ENCODE measurements around the gene OSGIN1.
A peak's percentile ranks its signal among the peaks of the same experiment; 100 is the strongest.
"Not testable (repeated sequence)": the region's sequence is repeated elsewhere in the genome, so short reads cannot be mapped to it uniquely, and the experiment has no call there.

OSGIN1 gene

DNA sequence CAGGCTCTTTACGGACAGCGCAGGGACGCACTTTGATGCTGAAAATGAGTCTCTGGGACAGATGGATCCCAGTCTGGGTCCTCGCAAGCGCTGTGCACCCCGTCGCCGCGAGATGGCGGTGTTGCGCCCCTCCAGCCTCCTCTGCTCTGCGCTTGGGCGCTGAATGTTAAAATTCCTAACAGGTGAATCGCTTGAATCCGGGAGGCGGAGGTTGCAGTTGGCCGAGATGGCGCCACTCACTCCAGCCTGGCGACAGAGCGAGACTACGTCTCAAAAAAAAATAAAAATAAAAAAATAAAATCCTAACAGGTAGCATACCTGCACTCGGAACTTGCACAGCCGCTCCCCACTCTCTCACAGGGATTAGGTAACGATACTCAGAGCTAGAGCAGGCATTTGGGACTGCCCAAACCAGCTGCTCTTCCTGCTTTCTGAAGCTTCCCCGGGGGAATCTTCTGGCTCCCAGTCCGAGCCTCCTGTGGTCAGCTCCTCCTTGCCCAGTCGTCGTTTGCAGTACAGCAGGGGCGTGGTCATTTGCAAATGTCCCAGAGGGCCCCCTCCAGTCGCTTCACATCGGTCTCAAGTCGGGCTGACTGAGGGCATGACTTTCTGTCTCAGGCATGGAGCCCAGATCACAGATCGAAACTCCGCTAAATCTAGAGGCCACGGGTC is 26.2 kb upstream of the OSGIN1 start:
- DNase-seq: peak; percentile 67

DNA sequence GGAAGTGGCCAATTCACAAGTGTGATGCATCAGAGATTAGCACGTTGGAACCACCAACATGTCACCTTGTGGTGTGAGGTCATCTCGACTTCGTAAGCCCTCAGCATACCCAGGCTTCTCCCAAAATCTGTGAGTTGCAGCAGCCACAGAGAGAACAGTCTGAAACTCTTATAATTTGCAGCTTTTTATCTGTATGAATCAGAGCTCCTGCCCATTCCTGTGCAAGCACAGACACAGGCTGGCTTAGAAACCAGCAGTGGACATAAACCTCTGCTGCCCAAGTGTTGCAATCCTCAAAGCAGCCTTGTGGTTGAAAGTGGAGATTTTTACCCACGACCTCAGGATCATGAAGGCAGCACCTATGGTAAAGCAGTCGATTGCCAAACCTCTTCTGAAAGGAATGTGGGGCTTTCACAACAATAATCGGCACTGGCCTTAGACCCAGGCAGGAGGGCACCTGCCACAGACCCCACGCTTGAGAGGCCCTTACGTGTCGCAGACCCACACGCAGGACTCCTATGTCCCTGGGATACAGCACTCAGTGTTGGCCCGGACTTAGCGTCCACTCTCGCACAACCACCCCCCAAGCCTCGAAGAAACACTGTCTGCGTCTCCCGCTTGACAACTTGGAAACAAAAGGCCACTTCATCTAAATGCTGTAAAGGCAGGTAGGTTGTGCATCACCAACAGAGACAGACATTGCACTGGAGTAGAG is 24.5 kb upstream of the OSGIN1 start:
- no peak for DNase-seq

DNA sequence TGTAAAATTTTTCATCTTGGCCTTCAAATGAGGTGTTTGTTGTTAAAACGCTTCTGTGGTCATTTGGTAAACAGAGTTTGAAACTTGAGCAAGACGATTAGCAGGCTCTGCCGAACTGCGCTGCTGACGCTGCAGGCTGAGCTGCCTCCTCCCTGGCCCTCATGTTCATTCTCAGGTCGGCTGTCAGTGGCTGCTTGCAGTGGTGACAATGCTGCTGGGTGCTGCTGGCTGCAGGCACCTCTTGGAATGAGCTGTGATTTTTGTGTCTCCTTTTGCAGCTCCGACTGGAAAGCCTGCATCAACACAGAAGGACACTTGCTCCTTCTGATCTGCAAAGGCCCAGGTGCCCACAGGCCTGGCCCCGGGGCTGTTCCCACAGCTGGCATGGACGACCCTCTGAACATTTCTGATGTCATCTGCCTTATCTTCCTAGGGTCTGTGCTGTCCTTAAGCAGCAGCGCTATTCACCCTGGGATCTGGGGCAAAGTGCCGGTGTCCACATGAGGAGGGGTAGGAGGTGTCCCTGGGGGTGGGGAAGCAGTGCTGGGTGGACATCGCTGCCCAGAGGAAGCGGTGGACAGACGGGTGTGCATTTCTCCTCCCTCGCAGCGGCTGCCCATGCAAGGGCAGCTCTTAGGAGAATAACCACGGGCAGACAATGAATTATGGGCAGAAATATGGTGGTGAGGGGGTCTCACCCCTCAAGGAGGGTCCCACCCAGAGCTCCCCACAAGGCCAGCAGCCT is 23.1 kb upstream of the OSGIN1 start:
- no peak for DNase-seq

DNA sequence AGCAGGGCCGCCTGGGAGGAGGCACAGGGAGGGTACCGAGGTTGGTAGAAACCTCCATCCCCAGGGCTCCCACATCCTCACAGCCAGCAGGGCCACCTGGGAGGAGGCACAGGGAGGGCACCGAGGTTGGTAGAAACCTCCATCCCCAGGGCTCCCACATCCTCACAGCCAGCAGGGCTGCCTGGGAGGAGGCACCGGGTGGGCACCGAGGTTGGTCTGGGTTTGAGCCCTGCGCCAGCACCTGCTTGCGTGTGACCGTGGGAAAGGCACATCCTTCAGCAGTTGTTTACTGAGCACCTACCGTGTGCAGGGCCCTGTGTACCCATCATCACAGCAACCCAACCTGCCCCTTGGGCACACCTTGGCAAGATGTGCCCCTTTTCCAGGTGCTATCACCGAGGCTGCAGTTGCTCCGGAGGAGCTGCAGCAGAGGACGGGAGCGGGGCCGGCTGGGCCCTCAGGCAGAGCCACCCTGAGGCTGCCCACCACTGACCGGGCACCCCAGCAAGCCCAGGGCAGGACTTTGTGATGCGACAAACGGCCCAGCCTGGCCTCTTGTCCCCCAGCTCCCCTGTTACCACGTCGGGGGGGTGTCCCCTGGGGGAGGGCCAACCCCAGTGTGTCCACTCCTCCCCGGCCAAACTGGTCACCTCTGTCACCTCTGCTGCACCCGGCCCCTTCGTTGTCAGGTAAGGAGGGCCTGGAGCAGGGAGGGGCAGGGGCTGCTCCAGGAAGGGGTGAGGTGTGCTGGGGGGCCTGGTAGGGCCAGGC is 22.1 kb upstream of the OSGIN1 start:
- no peak for DNase-seq

DNA sequence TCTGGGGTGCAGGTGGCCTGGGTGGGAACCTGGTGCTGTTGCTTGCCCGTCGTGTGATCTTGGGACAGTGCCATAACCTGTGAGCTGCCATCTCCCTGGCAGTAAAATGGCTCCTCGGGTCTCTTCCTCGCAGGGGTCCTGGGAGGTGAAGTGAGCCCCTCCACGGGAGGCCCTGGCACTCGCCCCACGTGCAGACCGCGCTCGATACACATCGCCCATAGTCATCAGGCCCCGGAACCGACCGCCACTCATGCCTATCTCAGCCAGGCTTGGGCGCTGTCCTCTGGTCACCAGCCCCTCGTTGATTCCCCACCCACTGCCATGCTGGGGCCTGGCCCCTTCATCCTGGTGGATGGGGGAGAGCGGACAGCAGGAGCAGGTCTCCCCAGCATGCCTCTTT is 21.5 kb upstream of the OSGIN1 start:
- no peak for DNase-seq

DNA sequence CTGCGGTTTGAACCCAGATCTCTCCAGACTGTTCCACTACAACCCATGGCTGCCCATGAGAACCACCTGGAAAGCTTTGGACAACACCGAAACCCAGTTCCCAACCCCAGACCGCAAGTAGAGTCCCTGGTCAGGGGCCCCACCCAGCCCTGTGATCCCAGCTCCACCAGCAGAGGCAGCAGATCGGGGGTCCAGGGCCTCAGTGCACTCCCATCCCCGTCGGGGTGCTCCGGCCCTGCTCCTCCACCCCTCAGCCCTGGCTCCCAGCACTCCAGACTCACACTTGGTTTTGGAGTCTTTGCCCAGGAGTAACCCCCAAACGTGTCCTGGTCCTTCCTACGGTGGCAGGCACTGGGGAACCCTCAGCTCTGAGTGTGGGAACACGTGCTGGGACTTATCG is 20.7 kb upstream of the OSGIN1 start:
- no peak for DNase-seq

DNA sequence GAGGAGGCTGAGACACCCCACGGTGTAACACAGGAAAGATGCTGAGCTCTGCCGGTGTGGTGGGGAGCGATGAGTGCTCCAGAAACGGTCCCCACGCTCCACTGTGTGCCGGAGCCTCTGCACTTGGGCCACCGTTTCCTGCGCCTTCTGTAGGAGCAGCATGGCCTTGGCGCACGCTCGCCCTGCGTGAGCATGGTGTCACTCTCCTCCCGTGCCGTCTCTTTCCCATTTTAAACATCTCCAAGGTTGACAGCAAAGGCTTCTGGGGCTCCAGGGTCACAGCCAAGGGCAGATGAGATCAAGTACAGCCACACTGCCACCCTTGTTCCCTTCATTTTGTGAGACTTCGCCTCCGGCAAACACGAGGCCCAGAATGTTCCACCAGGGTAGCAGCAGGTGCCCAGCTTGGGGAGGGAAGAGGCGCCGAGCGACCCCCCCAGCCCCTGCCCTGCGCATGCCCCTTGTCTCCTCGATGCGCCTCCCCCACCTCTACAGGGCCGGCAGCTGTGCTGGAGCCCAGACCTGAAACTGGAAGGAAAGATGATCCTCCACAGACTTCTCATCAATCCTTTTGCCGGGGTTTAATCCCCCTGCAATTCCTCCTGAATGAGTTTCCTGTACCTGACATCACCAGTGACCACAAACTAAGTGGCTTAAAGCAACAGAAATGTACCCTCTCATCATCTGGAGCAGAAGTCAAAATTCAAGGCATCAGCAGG is 19.9 kb upstream of the OSGIN1 start:
- no peak for DNase-seq

DNA sequence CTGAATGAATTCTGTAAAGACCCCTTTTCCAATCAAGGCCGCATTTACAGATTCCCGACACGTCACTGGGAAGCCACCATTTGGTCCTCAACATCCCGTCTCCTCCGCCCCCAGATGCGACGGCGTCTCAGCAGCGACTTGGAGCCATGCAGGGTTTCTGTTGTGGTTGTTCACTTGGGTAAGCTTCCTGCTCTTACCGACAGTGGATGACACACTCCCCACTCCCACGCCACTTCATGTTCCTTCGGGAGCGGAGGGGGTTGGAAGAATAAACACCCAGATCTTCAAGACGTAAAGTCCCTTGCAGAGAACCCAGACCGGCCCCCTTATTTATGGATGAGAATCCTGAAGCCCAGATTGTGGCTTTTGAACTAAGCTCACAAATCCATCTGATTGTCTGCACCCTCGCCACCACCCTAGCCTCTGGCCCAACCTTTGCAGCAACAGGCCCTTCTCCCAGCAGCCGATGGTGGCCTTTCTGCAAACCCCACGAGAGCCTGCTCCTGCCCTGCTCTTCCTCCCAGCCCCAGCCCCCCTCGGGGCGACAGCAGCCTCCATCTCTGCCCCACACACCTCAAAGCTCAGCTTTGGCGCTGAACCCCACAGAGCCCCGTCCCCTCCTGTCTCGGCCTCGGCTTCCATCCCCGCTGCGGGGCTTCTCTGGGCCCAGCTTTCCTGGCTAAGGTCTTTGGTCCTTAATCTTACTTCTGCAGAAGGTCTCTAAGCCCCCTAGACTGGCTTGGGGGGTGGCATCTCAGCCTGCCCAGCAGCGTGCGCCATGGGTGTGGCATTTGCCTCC is 19.0 kb upstream of the OSGIN1 start:
- no peak for DNase-seq

DNA sequence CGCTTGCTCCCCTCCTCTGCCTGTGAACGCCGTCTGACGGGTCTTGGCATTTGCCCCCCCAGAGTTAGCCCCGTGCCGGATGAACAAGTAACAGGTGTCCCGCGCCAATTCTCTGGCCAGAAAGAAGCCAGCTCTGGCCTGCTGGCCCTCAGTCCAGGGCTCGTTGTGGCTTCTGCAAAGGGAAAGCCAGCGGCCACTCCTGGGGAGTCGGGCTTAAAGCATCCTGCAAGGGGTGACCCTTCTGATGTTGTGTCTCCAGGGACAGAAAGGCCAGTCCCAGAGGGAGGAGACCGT is 18.4 kb upstream of the OSGIN1 start:
- no peak for DNase-seq

DNA sequence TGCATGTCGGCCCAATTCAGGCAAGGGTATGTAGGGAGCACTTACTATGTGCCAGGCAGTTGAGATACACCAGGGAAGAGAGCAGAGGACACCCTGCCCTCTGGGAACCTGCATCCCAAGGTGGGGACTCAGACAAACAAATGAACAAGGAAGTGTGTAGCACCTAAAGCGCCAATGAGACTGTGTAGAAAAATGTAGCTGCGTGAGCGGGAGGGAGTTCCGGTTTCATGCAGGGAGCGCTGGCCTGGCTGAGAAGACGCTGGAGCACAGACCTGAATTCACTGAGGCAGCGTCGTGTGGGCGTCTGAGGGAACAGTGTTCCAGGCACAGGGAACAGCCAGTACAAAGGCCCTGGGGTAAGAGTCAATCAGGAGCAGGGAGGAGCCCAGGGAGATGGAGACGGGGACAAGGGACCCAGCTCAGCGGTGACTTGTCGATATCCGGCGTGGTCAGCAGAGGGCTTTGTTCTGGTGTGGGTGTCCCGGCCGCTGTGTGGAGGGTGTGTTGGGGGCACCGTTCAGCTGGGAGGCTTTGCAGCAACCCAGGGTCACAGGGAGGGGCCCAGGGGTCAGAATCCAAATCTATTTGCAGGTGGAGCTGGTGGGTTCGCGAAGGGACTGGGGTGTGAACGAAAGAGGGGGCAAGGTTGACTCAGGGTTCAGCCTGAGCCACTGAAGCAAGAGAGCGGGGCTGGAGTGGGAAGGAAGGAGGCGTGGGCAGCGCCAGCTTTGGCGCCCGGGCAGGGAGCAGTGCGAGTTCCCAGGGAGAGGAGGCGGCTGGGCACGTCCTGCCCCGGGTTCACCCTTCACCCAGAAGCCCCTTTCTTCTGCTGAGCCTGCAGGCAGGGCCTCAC is 17.8 kb upstream of the OSGIN1 start:
- DNase-seq: no peak

DNA sequence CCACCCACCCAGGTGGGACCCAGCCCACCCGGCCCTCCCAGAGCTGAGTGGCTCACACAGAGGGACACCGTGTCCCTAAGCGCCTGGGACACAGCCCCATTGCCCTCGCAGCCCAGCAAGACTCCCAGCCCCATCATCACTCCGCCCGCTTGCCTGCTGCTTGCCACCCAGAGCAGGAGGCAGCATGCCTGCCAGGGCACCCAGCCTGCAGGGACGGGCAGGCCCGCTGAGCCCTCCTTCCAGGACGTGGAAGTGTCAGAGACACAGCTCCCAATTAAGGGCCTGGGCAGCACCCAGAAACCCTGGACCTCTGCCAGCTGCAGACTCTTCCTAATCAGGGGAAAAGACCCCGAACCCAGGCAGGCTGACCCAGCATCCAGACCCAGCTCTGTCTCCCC is 17.2 kb upstream of the OSGIN1 start:
- DNase-seq: no peak

DNA sequence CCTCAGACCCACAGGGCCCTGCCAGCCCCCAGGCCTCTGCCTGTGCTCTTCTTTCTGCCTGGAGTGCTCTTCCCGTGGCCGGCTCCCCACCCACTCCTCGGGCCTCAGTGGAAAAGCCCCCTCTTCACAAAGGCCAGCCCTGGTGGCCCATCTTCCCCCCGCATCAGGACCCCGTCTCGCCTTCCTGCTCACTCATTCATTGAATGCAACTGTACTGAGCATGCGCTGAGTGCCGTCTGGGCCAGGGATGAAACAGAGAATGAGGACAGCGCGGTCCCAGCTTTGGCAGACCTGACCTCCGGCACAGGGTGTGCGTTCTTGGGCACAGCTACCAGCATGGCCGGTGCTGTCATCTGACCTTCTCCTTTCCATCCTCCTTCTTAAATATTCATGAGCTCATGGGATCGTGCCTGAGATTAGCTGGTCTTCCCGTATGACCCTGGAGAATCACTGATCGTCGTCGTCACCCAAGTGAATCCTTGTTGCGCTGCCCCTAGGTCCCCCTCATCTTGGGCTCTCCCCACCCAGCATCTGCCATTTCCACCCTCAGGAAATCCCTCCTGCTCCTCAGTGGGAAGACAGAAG is 16.4 kb upstream of the OSGIN1 start:
- DNase-seq: no peak

DNA sequence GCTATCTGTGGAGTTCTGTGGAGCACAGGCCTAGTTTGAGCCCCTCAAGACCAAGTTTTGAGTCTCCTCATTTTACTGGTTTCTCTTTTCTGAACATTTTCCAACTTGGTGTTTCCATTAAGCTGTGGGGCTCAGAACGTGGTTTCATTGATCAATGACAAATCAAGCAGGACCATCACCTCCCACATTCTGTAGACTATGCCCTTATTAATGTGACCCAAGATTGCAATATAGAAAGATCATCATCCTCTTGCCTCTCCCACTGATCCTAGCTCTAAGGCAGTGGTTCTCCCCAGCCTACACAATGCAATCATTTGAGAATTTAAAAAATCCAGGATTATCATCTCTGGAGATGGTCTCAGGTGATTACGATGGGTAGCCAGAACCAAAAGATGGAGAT is 15.8 kb upstream of the OSGIN1 start:
- DNase-seq: no peak

DNA sequence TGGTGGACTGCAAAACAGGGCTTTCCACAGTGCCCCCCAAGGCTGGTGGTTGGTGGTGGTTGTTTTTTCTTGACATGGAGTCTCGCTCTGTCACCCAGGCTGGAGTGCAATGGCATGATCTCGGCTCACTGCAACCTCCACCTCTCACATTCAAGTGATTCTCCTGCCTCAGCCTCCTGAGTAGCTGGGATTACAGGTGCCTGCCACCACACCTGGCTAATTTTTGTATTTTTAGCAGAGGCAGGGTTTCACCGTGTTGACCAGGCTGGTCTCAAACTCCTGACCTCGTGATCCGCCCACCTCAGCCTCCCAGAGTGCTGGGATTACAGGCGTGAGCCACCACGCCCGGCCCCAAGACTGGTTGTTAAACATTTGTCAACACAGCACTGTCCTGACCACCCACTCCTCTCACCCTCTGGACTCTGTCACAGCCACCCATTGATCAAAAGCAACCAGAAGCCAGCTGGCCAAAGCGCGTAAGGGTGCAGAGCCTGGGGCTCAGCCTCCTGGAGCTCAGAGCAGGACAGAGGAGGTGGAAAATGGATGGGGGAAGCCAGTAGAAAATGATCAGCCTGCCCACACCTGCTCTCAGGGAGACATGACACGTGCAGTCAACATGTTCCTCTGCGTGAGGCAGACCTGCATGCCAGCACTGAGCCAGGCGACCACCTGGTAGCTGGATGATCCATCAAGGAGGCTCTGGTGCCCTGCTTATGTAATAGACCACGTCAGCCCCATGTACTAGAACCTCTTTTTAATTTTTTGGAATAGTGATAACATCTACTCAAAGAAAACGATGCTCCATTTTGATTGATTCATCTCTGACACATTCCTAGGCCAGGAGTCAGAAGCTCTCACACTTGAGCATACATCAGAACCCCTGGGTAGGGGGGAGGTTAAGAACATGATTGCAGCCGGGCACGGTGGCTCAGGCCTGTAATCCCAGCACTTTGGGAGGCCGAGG is 14.8 kb upstream of the OSGIN1 start:
- DNase-seq: no peak

DNA sequence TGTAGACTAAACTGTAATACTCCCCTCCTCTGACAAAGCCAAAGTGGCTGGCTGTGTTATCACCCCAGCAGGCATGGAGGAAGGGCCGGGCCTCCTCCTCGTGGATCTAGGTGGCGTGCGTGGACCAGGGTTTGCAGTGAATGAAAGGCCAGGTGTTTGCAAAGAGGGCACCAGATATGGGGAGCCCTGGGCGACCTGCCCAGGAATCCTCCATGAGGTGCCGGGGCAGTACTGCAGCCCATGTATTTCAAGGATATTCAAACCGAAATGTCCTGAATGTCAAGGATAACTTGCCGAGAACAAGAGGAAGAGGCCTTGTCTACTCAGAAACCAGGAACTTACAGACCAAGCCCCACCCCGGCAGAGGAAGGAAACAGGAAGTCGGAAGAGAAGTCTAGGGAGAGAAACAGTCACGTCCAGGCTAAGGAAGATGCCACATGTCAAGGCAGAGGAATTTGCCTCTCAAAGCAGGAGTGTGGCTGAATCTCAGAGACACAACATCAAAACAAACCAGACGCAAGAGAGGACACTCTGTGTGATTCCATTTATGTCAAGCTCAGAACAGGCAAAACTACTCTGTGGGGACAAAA is 13.7 kb upstream of the OSGIN1 start:
- no peak for DNase-seq

DNA sequence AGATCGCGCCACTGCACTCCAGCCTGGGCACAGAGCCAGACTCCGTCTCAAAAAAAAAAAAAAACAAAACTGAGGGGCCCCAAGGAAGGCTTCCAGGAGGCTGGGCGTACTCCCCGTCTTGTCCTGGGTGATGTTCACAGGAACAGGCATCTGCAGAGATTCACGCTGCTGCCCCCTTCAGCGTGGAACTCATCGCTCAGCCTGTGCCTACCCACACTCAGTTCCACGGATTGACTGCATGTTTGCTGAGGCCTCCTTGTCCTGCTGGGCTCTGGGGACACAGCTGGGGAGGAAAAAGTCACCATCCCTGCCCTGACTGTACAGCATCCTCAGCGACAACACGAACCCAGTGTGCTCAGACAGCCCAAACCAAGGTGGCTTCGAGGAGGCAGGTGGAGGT is 12.9 kb upstream of the OSGIN1 start:
- DNase-seq: no peak

DNA sequence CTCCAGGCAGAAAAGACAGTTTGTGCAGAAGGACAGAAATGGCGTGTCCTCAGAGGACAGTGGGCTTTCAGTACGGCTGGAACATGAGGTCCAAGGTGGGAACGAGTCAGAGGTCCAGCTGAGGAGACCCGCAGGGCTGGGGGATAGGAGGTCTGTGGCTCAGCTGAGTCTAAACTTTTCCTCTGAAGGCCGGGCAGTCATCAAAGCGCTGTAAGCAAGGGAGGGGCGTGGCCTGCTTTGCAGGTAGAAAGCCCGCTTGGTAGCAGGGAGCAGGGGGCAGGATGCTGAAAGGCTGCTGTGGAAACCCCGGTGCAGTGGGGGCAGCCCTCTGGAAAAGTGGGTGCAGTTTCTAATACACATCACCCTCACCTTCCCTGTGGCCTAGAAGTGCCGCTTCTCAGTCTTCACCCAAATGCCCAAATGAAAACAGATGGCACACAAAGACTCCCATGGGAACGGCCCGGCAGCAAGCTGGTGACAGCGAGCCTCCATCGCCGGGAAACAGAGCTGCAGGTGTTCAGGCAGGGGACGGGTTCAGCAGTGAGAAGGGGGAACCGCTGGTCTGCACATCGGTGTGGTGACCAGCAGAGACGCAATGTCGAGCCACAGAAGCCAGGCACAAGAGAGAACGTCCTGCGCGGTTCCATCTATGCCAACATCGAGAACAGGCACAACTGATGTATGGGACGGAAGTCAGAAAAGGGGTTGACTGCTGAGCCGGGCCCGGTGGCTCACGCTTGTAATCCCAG is 12.2 kb upstream of the OSGIN1 start:
- no peak for DNase-seq

DNA sequence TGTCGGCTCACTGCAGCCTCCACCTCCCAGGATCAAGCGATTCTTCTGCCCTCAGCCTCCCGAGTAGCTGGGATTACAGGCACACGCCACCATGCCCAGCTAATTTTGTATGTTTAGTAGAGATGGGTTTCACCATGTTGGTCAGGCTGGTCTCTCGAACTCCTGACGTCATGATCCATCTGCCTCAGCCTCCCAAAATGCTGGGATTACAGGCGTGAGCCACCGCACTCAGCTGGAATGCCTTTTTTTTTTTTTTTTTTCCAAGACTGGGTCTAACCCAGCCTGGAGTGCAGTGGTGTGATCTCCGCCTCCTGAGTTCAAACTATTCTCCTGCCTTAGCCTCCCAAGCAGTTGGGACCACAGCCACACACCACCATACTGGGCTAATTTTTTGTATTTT is 11.5 kb upstream of the OSGIN1 start:
- DNase-seq: not testable (repeated sequence)

Measured in activated CD8-positive, alpha-beta memory T cell treated with anti-CD3 and anti-CD28 coated beads, Interleukin-2, amount 50 U/mL, for 4 hours (primary cell).